Common myeloid progenitor, CD34-positive (primary cell): ENCODE measurements around the gene PGF.

ENCODE experiments used
- CTCF ChIA-PET: fragments of 350-600 bp; sonication (Branson Sonifier 250); formaldehyde crosslinking; loops from one replicate; lab custom pipeline; 2021; ENCODE audit warnings: antibody characterized with exemption; lab: Charles Lee
- POLR2A ChIA-PET: fragments of 350-600 bp; sonication (Branson Sonifier 250); formaldehyde crosslinking; loops from one replicate; lab custom pipeline; 2021; ENCODE audit warnings: antibody characterized with exemption; lab: Charles Lee
- DNase-seq, 3 donors: peaks; one replicate each; pipeline versions ENCODE4 v3.0.0 to v3.0.0-alpha.2; 2013
- H3K27ac ChIP-seq, 2 experiments: 1 replicate in 1 of 2; 2 replicates in 1 of 2; pipeline ENCODE4 v1.7.0; 2013; ENCODE audit warnings: inconsistent platforms in 2 of 2, low read length in 2 of 2, mild to moderate bottlenecking in 2 of 2, low read depth in 1 of 2, moderate library complexity in 1 of 2; ENCODE audit not compliant: severe bottlenecking in 2 of 2, insufficient read depth in 1 of 2, poor library complexity in 1 of 2
- H3K27me3 ChIP-seq, 5 experiments: replicated peaks in 2 of 5; 1 replicate in 3 of 5; 2 replicates in 2 of 5; pipeline versions ENCODE4 v1.6.1 to v1.7.0; 2013; ENCODE audit warnings: low read length in 4 of 5, mild to moderate bottlenecking in 2 of 5, moderate library complexity in 2 of 5, inconsistent platforms in 1 of 5; ENCODE audit not compliant: insufficient read depth in 5 of 5, control insufficient read depth in 4 of 5
- H3K36me3 ChIP-seq, 4 experiments: 1 replicate in 2 of 4; 2 replicates in 2 of 4; pipeline versions ENCODE4 v1.6.1 to v1.7.0; 2013; ENCODE audit warnings: low read length in 3 of 4, control low read depth in 1 of 4, mild to moderate bottlenecking in 1 of 4; ENCODE audit not compliant: control insufficient read depth in 4 of 4, insufficient read depth in 4 of 4
- H3K4me1 ChIP-seq, 4 experiments: 1 replicate in 3 of 4; 2 replicates in 1 of 4; pipeline versions ENCODE4 v1.6.1 to v1.7.1; 2013; ENCODE audit warnings: low read length in 3 of 4, mild to moderate bottlenecking in 3 of 4, control low read depth in 1 of 4, inconsistent platforms in 1 of 4, moderate library complexity in 1 of 4; ENCODE audit not compliant: control insufficient read depth in 4 of 4, insufficient read depth in 4 of 4; ENCODE audit errors: control extremely low read depth in 1 of 4
- H3K4me3 ChIP-seq, 7 experiments: 1 replicate in 4 of 7; 2 replicates in 3 of 7; pipeline versions ENCODE4 v1.5.1 to v1.7.0; 2013; ENCODE audit warnings: mild to moderate bottlenecking in 7 of 7, low read length in 6 of 7, moderate library complexity in 6 of 7, inconsistent platforms in 2 of 7, low read depth in 2 of 7, control low read depth in 1 of 7; ENCODE audit not compliant: insufficient read depth in 4 of 7, control insufficient read depth in 1 of 7; ENCODE audit errors: extremely low read depth in 1 of 7
- H3K9me3 ChIP-seq, 5 experiments: 1 replicate in 4 of 5; 2 replicates in 1 of 5; pipeline versions ENCODE4 v1.6.1 to v1.7.1; 2013; ENCODE audit warnings: low read length in 4 of 5, mild to moderate bottlenecking in 2 of 5, inconsistent platforms in 1 of 5, low read depth in 1 of 5, moderate library complexity in 1 of 5; ENCODE audit not compliant: control insufficient read depth in 4 of 5, insufficient read depth in 2 of 5; ENCODE audit errors: control extremely low read depth in 1 of 5
- WGBS: methylation state at CpG from one replicate; pipeline ENCODE4 v1.1.5; 2013; ENCODE audit not compliant: insufficient coverage; 5-methylcytosine and 5-hydroxymethylcytosine counted together

Gene PGF

GRCh38 chr14:74906925-74907521, 48.4 kb downstream of the PGF start:
- ChIA-PET CTCF (interaction anchor here (1.0 to 9.6 kb wide), 19 partner anchors 8 to 192 kb away, joined by 3 to 498 read pairs (median 8); partner anchors contain the start of gene PROX2), POLR2A (no interaction called here)
- 67% methylated on average over 11 of the region's 12 CpGs for WGBS

GRCh38 chr14:74905595-74906142, 49.7 kb downstream of the PGF start:
- ChIA-PET POLR2A (interaction anchor here (0.7 to 1.4 kb wide), 4 partner anchors 12 to 312 kb away, joined by 3 to 8 read pairs (median 6); no protein-coding TSS in a partner anchor), CTCF (interaction anchor here (0.8 to 9.6 kb wide), 24 partner anchors 9 to 193 kb away, joined by 3 to 498 read pairs (median 5); partner anchors contain the start of genes PROX2 and RPS6KL1)
- H3K27ac ChIP-seq: no peak overlapping the region
- H3K4me1 ChIP-seq: peaks cover 0 to 23% (median 17%) of the 10 kb centered on the region in 4 experiments
- H3K36me3 ChIP-seq: peaks cover 8 to 46% (median 26%) of the 10 kb centered on the region in 4 experiments
- no peaks in the 10 kb centered on the region for H3K27me3 ChIP-seq
- no peaks in the 10 kb centered on the region for H3K9me3 ChIP-seq
- peak; percentile 66 to 78 (median 74) for DNase-seq
- 55% methylated on average over 11 of the region's 14 CpGs for WGBS
- H3K4me3 ChIP-seq: no peak overlapping the region

More at GRCh38 chr14:74906925-74907521, 48.4 kb downstream of the PGF start:
- no peaks in the 10 kb centered on the region for H3K27me3 ChIP-seq
- H3K27ac ChIP-seq: no peak overlapping the region
- H3K36me3 ChIP-seq: peaks cover 8 to 33% (median 17%) of the 10 kb centered on the region in 4 experiments
- peaks cover 0 to 23% (median 17%) of the 10 kb centered on the region in 4 experiments for H3K4me1 ChIP-seq
- H3K4me3 ChIP-seq: no peak overlapping the region
- no peaks in the 10 kb centered on the region for H3K9me3 ChIP-seq
- DNase-seq: peak in 2 of 3 donors; percentile 53 to 66

GRCh38 chr14:74904635-74905503, 50.5 kb downstream of the PGF start:
- Histone ChIP-seq H3K9me3 (no peaks in the 10 kb centered on the region), H3K36me3 (peaks cover 13 to 54% (median 34%) of the 10 kb centered on the region in 4 experiments), H3K27ac (no peak overlapping the region), H3K4me3 (no peak overlapping the region), H3K4me1 (peaks cover 0 to 23% (median 17%) of the 10 kb centered on the region in 4 experiments), H3K27me3 (no peaks in the 10 kb centered on the region)
- CTCF ChIA-PET: interaction anchor here (1.0 to 9.6 kb wide), 14 partner anchors 12 to 184 kb away, joined by 3 to 498 read pairs (median 12); partner anchors contain the start of genes PROX2 and RPS6KL1
- no peak for DNase-seq
- POLR2A ChIA-PET: interaction anchor here (0.9 to 1.4 kb wide), 3 partner anchors 11 to 44 kb away, joined by 4 to 8 read pairs (median 7); no protein-coding TSS in a partner anchor
- WGBS: 93% methylated on average over 3 of the region's 6 CpGs

GRCh38 chr14:74902941-74903705, 52.3 kb downstream of the PGF start:
- Histone ChIP-seq H3K36me3 (peaks cover 23 to 72% (median 51%) of the 10 kb centered on the region in 4 experiments), H3K4me3 (no peak overlapping the region), H3K4me1 (peaks cover 0 to 23% (median 17%) of the 10 kb centered on the region in 4 experiments), H3K27ac (no peak overlapping the region), H3K27me3 (no peaks in the 10 kb centered on the region), H3K9me3 (no peaks in the 10 kb centered on the region)
- WGBS: 91% methylated on average over 6 of the region's 10 CpGs
- ChIA-PET CTCF (interaction anchor here (1.4 to 16.7 kb wide), 4 partner anchors 10 to 44 kb away, joined by 3 to 281 read pairs (median 7); partner anchors contain the start of gene DLST), POLR2A (no interaction called here)
- no peak for DNase-seq

GRCh38 chr14:74898694-74899093, 56.7 kb downstream of the PGF start:
- DNase-seq: no peak
- WGBS: 98% methylated on average over 4 of the region's 5 CpGs
- H3K36me3 ChIP-seq: peaks cover 34 to 94% (median 78%) of the 10 kb centered on the region in 4 experiments
- H3K4me1 ChIP-seq: peaks cover 0 to 8% (median 7%) of the 10 kb centered on the region in 4 experiments
- POLR2A ChIA-PET: no interaction called here
- no peak overlapping the region for H3K4me3 ChIP-seq
- no peak overlapping the region for H3K27ac ChIP-seq
- H3K9me3 ChIP-seq: no peaks in the 10 kb centered on the region
- no peaks in the 10 kb centered on the region for H3K27me3 ChIP-seq
- CTCF ChIA-PET: interaction anchor here (0.8 to 16.7 kb wide), 8 partner anchors 10 to 190 kb away, joined by 3 to 281 read pairs (median 3); partner anchors contain the start of genes PROX2 and RPS6KL1

- Histone ChIP-seq H3K27me3 (no peaks in the 10 kb centered on the region), H3K4me1 (peaks cover 0 to 14% (median 13%) of the 10 kb centered on the region in 4 experiments), H3K9me3 (no peaks in the 10 kb centered on the region), H3K4me3 (no peak overlapping the region), H3K27ac (no peak overlapping the region), H3K36me3 (peaks cover 34 to 94% (median 80%) of the 10 kb centered on the region in 4 experiments)
- ChIA-PET CTCF (interaction anchor here (0.8 to 16.7 kb wide), 8 partner anchors 9 to 190 kb away, joined by 3 to 281 read pairs (median 6); partner anchors contain the start of gene RPS6KL1), POLR2A (no interaction called here)
- 88% methylated on average over 2 of the region's 2 CpGs for WGBS
- DNase-seq: no peak
Measured at GRCh38 chr14:74898083-74898482, 57.3 kb downstream of the PGF start.
